HL-60 (cell line): ENCODE data around the gene ATP5F1C.

Experiments
- CTCF ChIP-seq: IDR thresholded peaks from one replicate; pipeline ENCODE4 v1.5.1; 2011; ENCODE audit warnings: low read length, control low read depth, inconsistent platforms; ENCODE audit not compliant: insufficient read depth
- GABPA ChIP-seq: IDR thresholded peaks from 2 replicates; pipeline ENCODE4 v1.6.1; 2012; ENCODE audit warnings: low read depth
- POLR2AphosphoS5 ChIP-seq: IDR thresholded peaks from 2 replicates; pipeline ENCODE4 v1.6.1; 2012; ENCODE audit warnings: low read depth
- SPI1 ChIP-seq: IDR thresholded peaks from 2 replicates; pipeline ENCODE4 v1.6.1; 2012; ENCODE audit warnings: low read depth, mild to moderate bottlenecking, borderline replicate concordance

GRCh38 chr10:7788639-7789286, 786 bp downstream of the ATP5F1C start:
- TF ChIP-seq CTCF: no peak
- no peak for TF ChIP-seq POLR2AphosphoS5
- TF ChIP-seq GABPA: no peak
- no peak for TF ChIP-seq SPI1
